CD4-positive, alpha-beta T cell treated with Interleukin-15 for 4 hours (primary cell): ENCODE data around the gene TSHZ2.
"Not testable (repeated sequence)": the region's sequence is repeated elsewhere in the genome, so short reads cannot be mapped to it uniquely, and the experiment has no call there.

Source experiments
- DNase-seq: peaks from one replicate; pipeline ENCODE4 v3.0.0-alpha.2; 2020; ENCODE audit warnings: low spot score

The TSHZ2 gene

DNA sequence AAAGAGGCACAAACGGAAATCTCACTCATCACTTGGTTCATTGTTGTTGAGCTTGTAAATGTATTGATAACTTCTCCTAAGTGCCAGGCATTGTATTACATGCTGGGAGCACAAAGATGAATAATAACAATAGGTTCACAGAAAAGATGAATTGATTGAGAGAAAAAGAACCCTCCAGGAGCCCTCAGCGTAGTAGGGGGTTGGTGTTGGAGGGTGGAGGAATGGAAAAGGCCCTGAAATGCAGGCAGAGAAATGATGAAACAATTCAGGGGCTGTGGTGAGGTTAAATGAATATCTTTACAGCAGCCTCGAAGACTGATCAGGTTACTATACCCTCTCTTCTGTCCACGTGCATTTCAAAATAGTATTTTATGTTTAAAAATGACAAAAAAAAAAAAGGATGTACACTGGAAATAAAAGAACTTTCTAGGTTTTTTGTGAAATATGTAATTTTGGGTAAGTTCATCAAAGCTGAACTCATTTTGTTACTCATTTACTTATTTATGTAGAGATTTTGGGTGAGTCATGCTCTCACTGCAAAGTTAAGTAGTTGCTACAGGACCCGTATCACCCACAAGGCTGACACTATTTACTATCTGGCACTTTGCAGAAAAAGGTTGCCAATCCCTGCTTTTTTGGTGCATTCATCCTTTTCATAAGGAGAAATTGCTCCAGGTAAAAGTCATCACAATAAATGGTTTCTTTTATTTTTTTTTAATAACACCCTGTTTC, 344.2 kb downstream of the TSHZ2 start:
- no peak for DNase-seq

DNA sequence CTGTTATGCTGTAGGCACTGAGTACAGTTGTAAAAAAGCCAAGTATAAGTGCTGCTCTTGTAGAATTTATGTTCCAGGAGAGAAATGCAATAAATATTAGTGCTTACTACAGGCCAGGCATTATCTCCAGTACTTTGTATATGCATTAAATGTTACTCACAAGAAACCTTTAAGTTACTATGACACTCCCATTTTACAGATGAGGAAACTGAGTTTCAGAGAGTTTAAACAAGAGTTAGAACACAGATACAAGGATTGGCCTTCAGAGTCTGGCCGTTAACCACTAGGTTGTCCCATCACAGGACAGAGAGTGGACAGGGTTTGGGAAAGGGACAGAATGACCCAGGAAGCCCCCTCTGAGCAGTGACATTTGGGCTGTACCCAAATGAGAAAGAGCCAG, 347.0 kb downstream of the TSHZ2 start:
- DNase-seq, result no peak

DNA sequence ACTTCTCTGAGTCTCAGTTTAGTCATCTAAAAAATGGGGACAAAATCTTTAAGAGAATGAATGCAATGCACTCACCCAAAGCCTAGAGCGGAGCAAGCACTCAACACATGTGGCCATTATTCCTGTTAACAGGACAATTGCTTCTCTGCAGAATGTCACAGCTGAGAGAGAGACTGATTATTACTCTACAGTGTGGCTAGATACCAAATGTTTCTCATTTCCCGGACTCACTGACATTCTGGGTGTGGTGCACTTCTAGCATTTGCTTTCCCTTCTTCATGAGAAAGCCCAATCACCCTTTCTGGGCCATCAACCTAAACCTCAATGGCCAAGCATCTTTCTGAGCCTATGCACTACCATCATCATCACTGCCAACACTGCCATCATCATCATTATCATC, 347.6 kb downstream of the TSHZ2 start:
- DNase-seq, result no peak

DNA sequence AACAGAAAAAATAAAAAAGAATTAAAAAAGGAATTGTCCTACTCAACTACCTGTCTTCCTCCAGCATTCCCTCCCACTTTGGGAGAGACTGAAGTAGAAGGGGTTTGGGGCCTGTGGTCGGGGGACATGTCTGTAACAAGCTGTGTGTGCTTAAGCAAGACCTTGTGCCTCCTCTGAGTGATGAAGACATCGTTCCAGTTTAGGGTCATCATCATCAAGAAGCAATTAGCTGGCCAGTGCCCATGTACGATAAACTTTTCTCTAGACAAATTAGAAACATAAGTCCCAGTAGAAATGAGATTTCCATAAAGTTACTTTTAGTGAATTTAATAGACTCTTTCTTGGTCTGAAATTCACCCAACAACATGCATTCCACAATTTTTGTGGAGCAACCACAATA, 348.5 kb downstream of the TSHZ2 start:
- no peak for DNase-seq

DNA sequence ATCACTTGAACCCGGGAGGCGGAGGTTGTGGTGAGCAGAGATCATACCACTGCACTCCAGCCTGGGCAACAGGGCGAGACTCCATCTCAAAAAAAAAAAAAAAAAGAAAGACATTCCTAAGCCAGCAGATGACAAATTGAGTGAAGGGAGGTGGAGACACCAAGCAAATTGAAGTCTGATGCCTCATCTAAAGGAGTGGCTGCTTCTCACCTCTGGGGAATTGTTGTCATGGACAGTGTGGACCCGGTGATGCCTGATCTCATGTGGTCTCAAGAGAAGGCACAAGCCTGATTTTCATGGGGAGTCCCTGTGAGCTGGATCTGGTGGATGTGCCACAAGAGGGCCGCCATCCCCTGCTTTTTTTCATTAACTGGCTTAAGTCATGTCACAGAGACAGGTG, 349.4 kb downstream of the TSHZ2 start:
- DNase-seq, result no peak

DNA sequence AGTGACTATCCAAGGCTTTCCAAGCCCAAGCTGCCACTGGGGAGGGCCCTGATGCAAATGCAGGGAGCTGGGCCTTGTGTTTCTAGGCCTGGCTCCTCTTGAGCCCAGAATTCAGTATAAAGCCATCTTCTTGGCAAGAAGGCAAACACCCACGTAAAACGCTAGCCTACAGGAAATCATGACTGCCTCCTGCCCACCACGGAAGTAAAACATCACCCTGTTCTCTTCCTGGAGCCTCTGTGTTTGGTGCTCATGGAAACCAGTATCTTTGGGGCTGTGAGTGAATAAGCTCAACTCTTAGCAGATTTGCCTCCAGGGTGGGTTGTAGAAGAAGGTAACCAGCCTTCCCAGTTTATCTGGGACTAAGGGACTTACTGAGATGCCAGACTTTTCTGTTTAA, 350.5 kb downstream of the TSHZ2 start:
- DNase-seq, result no peak

DNA sequence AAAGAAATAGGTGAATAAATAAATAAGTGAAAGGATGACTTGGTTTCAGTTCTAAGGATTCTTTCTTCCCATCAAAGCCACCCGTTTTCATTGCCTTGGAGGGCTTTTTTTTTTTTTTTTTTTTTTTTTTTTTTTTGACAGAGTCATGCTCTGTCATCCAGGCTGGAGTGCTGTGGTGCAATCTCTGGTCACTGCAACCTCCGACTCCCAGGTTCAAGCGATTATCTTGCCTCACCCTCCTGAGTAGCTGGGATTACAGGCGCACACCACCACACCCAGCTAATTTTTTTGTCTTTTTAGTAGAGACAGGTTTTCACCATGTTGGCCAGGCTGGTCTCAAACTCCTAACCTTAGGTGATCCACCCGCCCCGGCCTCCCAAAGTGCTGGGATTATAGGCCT, 351.3 kb downstream of the TSHZ2 start:
- DNase-seq, result not testable (repeated sequence)

DNA sequence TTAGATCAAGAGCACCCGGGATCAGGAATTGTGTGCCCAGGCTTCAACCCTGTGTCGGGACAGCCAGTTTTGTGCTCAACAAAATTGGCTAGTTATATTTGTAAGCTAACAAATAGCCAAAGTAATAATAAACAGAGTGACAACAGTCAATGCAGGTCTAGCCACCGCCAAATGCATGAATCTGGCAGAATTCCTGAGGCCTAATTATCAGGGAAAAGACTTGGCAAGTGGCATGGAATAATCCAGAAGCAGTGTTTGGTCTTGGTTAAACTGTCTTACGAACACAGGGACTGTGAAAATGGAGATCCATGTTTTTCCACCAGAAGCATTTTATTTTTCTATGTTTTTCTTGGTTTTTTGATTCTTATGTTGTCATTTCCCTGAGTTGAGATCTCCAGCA, 352.7 kb downstream of the TSHZ2 start:
- DNase-seq, result no peak

DNA sequence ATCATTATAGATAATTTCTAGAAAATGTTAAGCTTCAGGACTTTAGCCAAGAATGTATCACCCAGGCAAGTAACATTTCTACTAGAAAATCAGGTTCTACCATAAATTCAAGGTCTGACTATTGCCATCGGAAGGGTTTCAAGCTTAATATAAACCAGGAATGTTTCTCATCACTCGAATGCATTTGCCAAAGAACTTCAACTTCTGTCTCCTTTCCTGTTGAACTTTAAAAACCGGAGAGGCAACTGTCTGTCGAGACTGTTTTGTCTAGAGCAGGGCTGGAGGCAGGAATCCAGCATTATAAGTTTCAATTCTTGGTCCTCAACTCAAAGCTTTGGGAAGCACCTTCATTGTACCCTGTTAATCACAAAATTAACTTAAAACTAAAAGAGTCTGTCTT, 356.8 kb downstream of the TSHZ2 start:
- DNase-seq, result no peak

DNA sequence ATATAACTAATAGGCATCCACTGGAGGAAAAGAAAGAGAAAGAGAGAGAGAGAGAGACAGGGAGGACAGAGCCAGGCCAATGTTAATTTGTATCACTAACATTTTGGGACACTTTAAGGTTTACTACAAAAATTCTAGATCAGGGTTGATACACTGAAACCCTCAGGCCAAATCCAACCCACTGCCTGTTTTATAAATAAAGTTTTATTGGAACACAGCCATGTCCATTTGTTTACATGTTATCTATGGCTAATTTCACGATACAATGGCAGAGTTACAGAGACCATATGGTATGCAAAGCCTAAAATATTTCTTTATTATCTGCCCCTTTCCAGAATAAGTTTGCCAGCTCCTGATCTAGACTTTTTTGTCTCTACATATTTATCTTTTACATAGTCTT, 357.6 kb downstream of the TSHZ2 start:
- no peak for DNase-seq

DNA sequence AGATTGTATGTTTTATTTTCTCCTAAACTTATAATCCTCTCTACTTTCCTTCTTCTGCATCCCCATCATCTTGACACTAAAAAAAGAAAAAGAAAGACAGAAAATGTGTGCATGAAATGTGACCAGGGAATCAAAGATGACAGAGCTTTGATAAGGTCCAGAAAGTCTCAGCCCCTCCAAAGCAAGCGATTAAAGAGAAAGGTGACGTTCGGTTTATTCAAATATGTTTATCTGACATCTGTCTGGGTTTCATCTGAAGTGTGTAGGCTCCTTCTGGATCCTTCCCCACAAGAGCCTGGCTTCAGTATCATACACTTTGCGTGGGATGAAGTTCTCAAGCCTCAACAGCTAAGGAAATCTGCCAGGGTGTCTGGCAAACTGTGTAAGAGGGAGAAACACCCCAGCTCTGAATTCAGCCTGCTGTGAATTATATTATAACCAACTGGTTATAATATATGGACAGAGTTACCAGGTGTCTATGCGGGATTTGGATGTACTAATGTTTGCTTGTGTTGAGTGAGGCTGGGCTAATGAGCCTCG, 358.5 kb downstream of the TSHZ2 start:
- DNase-seq, result no peak

DNA sequence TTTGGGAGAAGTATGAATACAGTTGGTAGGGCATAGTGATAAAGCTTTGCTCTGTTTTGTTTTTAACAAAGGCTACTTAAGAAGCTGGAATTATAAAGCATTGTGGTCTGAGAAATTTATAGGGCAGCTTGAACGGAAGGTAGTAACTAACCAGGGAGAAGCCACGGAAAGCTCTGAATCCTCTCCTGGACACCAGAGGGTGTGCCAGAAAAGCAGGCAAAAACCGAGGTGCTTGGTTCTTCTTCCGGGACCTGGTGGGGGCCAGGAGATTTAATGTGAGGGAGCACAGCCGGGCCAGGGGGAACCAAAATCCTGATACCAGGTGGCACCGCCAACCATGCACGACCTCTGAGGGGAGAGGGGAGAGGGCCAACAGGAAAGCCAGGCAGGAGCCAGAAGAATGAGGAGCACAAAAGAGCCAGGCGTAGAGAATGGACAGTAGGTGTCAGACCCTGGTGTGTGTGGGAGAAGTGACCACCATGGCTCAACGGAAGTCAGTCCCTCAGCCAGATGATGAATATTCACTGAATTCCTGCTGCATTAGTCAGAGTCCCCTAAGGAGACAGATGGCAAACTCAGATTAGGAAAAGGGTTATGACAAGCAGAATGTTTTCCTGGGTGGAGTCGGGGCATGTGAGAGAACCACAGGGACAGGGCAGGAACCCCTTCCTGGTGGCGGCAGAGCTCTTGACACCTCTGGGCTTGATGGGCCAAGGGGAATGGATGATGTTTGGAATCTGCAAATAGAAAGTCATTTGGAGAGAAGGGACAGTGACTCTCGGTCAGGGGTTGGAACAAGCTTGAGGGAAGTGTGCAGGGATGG, 359.2 kb downstream of the TSHZ2 start:
- DNase-seq, result no peak

DNA sequence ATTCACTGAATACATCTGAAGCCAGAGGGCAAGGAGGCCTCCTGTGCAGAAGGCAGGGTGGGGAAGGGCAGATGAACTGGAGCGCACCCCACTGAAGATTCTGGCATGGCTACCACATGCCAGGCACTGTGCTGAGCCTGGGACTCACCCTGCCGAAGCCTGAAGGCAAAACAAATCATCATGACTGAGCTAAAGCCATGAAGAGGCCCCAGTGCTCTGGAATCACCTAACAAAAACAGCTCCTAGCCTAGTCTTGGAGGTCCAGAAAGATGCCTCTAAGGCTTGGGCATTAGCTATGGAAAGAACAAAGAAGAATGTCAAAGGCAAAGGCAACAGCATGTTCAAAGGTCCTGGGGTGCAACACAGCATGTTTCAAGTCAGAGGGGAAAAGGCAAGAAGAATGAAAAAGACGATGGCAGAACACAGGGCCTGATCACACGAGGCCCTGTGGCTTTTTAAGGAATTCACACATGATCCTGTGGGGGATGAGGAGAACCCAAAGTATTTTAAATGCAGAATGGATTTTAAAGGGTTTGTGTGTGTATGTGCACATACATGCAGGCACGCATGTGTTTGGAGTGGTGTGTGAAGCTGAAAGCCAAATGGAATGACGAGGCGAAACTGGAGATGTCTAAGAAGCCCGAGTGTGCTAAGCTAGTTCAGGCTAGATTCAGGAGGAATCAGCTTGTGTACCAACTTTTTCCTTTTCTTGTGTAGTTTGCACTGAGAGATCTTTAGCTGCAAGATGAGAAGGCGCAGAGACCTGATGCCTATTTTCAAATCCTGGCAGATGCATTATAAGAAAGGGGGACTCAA, 360.1 kb downstream of the TSHZ2 start:
- no peak for DNase-seq

DNA sequence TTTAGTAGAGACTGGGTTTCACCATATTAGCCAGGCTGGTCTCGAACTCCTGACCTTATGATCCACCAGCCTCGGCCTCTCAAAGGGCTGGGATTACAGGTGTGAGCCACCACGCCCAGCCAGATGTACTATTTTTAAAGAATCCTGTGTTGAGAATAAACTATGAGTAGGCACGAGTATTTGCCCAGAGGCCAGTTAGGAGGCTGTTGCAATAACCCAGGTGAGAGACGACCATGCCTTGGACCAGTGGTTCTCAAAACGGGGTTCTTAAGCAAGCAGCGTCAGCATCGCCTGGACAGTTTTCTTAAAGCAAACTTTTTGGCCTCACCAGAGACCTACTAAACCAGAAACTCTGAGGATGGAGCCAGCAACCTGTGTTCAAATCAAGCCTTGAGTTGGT, 362.7 kb downstream of the TSHZ2 start:
- DNase-seq, result no peak

DNA sequence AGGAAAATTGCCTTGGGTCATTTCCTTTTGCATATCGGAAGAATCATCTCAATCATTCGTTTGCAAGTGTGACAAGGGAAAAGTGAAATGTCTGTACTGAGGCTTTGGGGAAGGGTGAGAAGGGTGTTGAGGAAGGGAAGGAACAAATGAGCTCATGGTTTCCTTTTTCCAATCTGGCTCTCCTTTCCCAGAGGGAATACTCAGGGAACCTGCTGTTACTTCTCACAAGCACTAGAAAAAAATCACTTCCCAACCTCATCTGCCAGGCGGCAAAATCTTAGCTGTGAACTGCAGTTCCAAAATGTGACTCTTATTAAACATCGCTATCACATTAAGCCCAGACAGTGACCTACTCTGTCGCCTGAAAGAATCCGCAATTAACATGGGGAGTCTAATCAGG, 363.4 kb downstream of the TSHZ2 start:
- no peak for DNase-seq

DNA sequence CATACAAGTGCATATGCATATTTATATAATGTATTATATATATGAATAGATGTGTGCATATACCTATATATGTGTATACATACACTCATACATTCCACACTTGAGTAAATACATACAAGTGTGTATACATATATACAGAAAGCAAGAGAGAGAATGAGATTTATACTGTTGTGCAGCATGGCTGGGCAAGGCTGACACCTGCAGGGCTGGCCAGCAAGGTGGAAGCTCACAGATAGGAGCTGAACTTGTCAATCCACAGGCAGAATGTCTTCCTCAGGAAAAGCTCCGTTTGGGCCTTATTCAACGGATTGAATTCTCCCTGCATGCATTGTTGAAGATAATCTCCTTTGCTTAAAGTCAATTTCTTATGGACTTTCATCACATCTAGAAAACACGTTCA, 364.7 kb downstream of the TSHZ2 start:
- no peak for DNase-seq

DNA sequence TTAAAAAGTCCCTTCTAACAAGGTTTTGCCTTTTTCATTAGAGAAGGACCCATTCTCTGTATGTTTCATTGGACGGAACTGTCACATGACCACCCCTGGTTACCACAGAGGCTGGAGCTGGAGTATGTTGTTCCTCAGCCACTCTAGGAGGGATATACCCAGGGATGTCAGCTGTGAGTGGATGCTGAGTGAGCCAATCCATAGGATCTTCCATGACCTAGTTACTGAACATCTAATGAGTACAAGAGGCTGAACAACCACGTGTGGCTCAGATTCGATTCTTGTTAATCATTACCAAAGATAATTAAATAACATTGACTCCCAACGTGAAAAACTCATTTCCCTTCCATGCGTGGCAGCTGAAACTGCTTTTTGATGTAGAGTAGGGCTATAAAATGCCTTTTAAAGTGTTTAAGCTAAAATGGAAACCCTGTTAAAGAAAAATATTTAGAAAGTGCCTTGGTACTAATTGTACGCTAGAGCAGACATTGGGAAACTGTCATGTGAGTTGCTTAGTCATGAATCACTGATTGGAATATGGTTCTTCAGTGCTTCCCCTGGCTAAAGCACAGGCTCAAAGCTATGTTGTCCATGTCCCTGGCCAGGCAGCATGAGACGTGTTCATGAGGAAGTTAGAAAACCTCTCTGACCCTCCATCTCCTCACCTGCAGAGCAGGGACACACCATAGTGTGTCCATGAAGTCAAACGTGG, 365.4 kb downstream of the TSHZ2 start:
- DNase-seq, result no peak

DNA sequence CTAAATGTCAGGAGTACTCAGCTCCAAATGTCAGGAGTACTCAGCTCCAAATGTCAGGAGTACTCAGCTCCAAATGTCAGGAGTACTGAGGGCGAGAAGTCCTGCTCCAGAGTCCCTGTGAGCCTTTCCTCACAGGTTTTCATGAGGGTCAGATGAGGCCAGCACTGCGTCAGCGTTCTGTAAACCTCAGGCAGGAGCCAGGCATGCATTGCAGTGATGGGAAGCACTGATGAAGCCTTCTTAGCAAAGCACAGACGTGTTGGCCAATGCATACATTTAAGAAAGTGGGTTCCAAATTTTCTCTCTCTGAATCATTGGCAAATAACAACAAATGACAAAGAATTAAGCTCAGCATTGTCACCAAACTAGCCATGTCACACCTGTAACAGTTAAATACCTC, 366.6 kb downstream of the TSHZ2 start:
- no peak for DNase-seq

DNA sequence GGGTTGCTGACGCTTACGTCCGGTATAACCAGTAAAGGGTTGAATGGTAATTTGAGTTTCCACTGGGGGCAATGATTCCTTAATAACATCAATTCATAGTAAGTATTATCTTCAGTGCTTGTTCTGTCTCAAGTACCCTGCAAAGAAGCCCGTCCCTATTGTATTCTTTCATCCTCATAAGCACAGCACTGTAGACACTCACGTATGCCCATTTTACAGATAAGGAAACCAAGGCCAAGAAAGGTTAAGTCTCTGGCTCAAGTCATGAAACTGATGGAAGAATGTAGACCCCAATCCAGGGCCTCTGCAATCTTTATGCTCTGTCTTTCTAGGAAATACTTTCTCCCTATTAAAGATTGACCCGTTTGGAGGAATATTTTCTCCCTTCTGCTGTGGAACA, 370.3 kb downstream of the TSHZ2 start:
- DNase-seq, result no peak

DNA sequence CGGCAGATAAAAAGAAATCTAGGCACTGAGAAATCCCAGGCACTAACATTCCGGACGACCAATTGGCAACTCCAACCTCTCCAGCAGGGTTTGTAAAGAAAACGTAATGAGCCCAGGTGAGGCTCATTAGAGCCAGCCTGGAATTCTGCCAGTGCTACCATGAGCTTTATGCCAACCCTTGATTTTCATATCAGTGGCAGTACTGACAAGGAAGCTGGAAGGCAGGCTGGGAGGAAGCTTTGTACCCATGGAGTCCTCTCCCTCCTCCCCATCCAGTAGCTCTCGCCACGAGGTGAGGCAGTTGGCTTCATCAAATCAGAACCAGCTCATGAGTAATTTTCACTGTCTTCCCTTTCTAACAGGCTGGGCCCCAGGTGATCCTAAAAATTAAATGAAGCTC, 371.3 kb downstream of the TSHZ2 start:
- no peak for DNase-seq

DNA sequence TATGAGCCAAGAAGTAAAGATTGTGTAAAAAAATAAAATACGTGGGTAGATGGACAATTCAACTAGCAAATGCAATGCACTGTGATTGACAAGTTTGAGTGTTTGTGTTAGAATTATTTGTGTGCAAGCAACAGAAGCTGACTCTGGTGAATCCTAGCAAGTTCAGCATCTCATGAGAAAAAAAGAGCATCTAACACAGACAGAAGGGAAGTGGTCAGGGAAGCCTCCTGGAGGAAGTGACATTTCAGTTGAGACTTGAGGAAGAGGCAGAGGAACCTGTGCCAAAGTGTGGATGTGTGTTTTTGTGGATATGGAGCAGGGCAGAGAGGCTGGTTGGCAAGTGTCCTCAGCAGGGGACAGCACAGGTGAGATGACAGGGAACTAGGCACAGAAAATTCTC, 372.7 kb downstream of the TSHZ2 start:
- DNase-seq, result no peak
